HEK293T (cell line): ENCODE results near the gene ZNF415.

ENCODE experiments used
- ARNT ChIP-seq: fragments of 450-650 bp; IDR thresholded peaks from 2 replicates; pipeline ENCODE4 v1.6.1; 2017; ENCODE audit warnings: mild to moderate bottlenecking
- BHLHE40 ChIP-seq: fragments of 450-650 bp; IDR thresholded peaks from 2 replicates; pipeline ENCODE4 v1.6.1; 2016; ENCODE audit warnings: mild to moderate bottlenecking, moderate library complexity, borderline replicate concordance
- CTBP1 ChIP-seq: fragments of 450-650 bp; IDR thresholded peaks from 2 replicates; pipeline ENCODE4 v1.6.1; 2016; ENCODE audit warnings: borderline replicate concordance
- ELF4 ChIP-seq: fragments of 450-650 bp; IDR thresholded peaks from 2 replicates; pipeline ENCODE4 v1.6.1; 2017; ENCODE audit warnings: antibody characterized with exemption
- FOXA1 ChIP-seq: fragments of 450-650 bp; IDR thresholded peaks from 2 replicates; pipeline ENCODE4 v1.6.1; 2016; ENCODE audit warnings: mild to moderate bottlenecking
- FOXK2 ChIP-seq: fragments of 450-650 bp; IDR thresholded peaks from 2 replicates; pipeline ENCODE4 v1.6.1; 2016; ENCODE audit warnings: mild to moderate bottlenecking
- FOXM1 ChIP-seq: fragments of 450-650 bp; IDR thresholded peaks from 2 replicates; pipeline ENCODE4 v1.6.1; 2017; ENCODE audit warnings: mild to moderate bottlenecking, borderline replicate concordance
- HDGF ChIP-seq: fragments of 450-650 bp; IDR thresholded peaks from 2 replicates; pipeline ENCODE4 v1.6.1; 2017; ENCODE audit warnings: antibody characterized with exemption, borderline replicate concordance
- L3MBTL2 ChIP-seq: fragments of 450-650 bp; conservative IDR thresholded peaks from 2 replicates; pipeline ENCODE4 v1.6.1; 2016; ENCODE audit warnings: mild to moderate bottlenecking
- NFRKB ChIP-seq: fragments of 450-650 bp; IDR thresholded peaks from 2 replicates; pipeline ENCODE4 v1.6.1; 2016; ENCODE audit warnings: mild to moderate bottlenecking, moderate library complexity
- SP1 ChIP-seq: fragments of 450-650 bp; IDR thresholded peaks from 2 replicates; pipeline ENCODE4 v1.6.1; 2017
- SUZ12 ChIP-seq: fragments of 450-650 bp; IDR thresholded peaks from 2 replicates; pipeline ENCODE4 v1.6.1; 2016; ENCODE audit warnings: mild to moderate bottlenecking
- TARDBP ChIP-seq: fragments of 450-650 bp; IDR thresholded peaks from 2 replicates; pipeline ENCODE4 v1.6.1; 2016
- ZNF384 ChIP-seq: fragments of 450-650 bp; IDR thresholded peaks from 2 replicates; pipeline ENCODE4 v1.6.1; 2016

DNA sequence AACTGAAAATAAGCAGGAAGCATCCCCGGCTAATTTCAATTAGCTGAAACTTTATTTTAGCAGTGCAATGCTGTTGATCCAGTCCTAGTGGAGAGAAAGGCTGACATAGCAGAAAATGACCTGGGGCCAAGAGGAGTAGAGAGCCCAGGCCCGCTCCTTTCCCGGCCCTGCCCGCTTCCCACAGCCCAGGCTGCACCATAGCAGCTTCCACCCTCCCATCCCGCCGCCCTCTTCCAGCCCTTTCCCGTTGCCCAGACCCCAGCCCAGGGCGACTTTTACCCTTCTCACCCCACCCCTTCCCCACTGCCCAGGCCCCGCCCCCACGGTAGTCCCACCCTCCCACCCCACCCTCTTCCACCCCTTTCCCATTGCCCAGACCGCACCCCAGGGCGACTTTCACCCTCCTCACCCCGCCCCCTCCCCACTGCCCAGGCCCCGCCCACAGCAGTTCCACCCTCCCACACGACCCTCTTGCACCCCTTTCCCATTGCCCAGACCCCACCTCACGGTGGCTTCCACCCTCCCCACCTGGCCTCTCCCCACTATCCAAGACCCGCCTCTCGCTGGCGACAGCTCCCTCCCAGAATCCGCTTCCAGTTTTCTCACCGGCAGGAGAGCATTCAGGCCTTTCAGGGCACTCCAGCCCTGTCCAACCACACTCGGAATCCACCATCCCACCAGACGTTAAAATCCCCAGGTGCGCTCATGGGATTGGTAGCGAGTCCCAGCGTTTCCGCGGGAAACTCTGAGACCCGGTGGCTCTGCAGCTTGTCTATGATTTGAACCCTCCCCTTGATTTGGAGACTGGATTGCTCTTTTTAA is 37.7 kb downstream of the ZNF415 start:
- TF ChIP-seq FOXM1, result no peak
- TF ChIP-seq FOXK2, result no peak
- no peak for TF ChIP-seq ZNF384
- TF ChIP-seq TARDBP, result no peak
- no peak for TF ChIP-seq NFRKB
- TF ChIP-seq SP1, result no peak
- no peak for TF ChIP-seq SUZ12
- no peak for TF ChIP-seq FOXA1
- TF ChIP-seq BHLHE40, result no peak
- TF ChIP-seq ELF4, result no peak
- no peak for TF ChIP-seq HDGF
- no peak for TF ChIP-seq L3MBTL2
- TF ChIP-seq ARNT, result no peak
- TF ChIP-seq CTBP1, result no peak
